Mammary epithelial cell (primary cell): ENCODE data around the gene ZNHIT2.

Experiments used
- EZH2 ChIP-seq: IDR thresholded peaks from 2 replicates; pipeline ENCODE4 v1.6.1; 2012; ENCODE audit warnings: low read length, inconsistent platforms, borderline replicate concordance
- TF ChIP-seq, protein P1 (sequence below), 2 donors: IDR thresholded peaks in 1 of 2; conservative IDR thresholded peaks in 1 of 2; 2 replicates each; pipeline ENCODE4 v1.5.1; 2011 to 2012; ENCODE audit warnings: inconsistent platforms in 2 of 2, low read length in 2 of 2, mild to moderate bottlenecking in 2 of 2, control low read depth in 1 of 2, low read depth in 1 of 2; ENCODE audit not compliant: insufficient read depth in 1 of 2; ENCODE audit errors: extremely low read depth in 1 of 2

DNA sequence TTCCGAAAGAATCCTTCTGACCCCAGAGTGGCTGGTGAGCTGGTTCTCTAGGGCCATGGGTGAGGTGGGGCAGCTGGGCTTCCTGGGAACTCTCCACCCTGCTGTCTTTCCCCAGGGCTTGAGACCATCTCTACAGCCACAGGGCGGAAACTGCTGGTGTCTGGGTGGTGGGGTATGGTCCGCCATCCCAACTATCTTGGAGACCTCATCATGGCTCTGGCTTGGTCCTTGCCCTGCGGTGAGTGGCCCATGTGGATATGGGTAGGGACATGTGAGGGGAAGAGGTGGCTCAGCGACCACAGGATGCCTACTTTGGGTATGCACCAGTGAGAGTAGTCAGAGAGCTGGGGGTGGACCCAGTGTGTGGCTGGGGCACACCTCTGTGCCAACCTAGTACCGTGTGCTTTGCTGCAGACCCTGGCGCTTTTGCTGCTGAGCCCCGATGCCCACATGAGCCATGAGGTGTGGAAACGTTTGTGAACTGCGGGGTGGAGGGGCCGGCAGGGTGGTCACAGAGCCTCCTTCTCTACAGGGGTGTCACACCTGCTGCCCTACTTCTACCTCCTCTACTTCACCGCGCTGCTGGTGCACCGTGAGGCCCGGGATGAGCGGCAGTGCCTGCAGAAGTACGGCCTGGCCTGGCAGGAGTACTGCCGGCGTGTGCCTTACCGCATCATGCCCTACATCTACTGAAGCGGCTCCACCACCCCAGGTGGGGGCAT is 2.0 kb downstream of the ZNHIT2 start:
- TF ChIP-seq, protein P1, sequence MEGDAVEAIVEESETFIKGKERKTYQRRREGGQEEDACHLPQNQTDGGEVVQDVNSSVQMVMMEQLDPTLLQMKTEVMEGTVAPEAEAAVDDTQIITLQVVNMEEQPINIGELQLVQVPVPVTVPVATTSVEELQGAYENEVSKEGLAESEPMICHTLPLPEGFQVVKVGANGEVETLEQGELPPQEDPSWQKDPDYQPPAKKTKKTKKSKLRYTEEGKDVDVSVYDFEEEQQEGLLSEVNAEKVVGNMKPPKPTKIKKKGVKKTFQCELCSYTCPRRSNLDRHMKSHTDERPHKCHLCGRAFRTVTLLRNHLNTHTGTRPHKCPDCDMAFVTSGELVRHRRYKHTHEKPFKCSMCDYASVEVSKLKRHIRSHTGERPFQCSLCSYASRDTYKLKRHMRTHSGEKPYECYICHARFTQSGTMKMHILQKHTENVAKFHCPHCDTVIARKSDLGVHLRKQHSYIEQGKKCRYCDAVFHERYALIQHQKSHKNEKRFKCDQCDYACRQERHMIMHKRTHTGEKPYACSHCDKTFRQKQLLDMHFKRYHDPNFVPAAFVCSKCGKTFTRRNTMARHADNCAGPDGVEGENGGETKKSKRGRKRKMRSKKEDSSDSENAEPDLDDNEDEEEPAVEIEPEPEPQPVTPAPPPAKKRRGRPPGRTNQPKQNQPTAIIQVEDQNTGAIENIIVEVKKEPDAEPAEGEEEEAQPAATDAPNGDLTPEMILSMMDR (conservative IDR thresholded peaks at IDR 0.05 in 1 of 2, IDR thresholded peaks at IDR 0.05 in 1 of 2; ENCODE audit: extremely low read depth in 1 of 2, insufficient read depth in 1 of 2, low read depth in 1 of 2, low read length in 2 of 2), result no peak
- TF ChIP-seq EZH2, result no peak
